ENCODE measurements around the gene ADAM8.
"Not testable (repeated sequence)": the region's sequence is repeated elsewhere in the genome, so short reads cannot be mapped to it uniquely, and the experiment has no call there.

DNA sequence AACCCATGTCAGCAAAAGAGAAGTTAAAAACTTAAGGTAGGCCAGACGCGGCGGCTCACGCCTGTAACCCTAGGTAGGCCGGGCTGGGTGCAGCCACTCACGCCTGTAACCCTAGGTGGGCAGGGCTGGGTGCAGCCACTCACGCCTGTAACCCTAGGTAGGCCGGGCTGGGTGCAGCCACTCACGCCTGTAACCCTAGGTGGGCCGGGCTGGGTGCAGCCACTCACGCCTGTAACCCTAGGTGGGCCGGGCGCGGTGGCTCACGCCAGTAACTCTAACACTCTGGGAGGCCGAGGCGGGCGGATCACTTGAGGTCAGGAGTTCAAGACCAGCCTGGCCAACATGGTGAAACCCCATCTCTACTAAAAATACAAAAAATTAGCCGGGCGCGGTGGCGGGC is 54.9 kb downstream of the ADAM8 start:
- TF ChIP-seq, protein P1, sequence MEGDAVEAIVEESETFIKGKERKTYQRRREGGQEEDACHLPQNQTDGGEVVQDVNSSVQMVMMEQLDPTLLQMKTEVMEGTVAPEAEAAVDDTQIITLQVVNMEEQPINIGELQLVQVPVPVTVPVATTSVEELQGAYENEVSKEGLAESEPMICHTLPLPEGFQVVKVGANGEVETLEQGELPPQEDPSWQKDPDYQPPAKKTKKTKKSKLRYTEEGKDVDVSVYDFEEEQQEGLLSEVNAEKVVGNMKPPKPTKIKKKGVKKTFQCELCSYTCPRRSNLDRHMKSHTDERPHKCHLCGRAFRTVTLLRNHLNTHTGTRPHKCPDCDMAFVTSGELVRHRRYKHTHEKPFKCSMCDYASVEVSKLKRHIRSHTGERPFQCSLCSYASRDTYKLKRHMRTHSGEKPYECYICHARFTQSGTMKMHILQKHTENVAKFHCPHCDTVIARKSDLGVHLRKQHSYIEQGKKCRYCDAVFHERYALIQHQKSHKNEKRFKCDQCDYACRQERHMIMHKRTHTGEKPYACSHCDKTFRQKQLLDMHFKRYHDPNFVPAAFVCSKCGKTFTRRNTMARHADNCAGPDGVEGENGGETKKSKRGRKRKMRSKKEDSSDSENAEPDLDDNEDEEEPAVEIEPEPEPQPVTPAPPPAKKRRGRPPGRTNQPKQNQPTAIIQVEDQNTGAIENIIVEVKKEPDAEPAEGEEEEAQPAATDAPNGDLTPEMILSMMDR (IDR thresholded peaks at IDR 0.05), result not testable (repeated sequence)
- TF ChIP-seq EP300, POLR2AphosphoS5, POLR2A (IDR thresholded peaks at IDR 0.05): not testable (repeated sequence)
